NCI-H2227 (cell line): Measurements from ENCODE around the gene TMEM205.
"Not testable (repeated sequence)": the region's sequence is repeated elsewhere in the genome, so short reads cannot be mapped to it uniquely, and the experiment has no call there.

ENCODE experiments used
- DNase-seq: peaks from one replicate; lab custom pipeline; 2025; ENCODE audit not compliant: unreplicated experiment; lab: John Stamatoyannopoulos, UW

The TMEM205 gene

GRCh38 chr19:11340099-11340467 is 6.0 kb downstream of the TMEM205 start:
- DNase-seq, result not testable (repeated sequence)

- DNase-seq, result peak; percentile 90
These were observed 6.6 kb downstream of the TMEM205 start, which contains the start of gene RAB3D for GRCh38 chr19:11339254-11340098. Gene RAB3D (minus strand): TSS chr19:11339657. CDS start chr19:11337399, 2,258 bp downstream.

- DNase-seq, result no peak
These were observed 7.4 kb downstream of the TMEM205 start for GRCh38 chr19:11338569-11339253.

DNA sequence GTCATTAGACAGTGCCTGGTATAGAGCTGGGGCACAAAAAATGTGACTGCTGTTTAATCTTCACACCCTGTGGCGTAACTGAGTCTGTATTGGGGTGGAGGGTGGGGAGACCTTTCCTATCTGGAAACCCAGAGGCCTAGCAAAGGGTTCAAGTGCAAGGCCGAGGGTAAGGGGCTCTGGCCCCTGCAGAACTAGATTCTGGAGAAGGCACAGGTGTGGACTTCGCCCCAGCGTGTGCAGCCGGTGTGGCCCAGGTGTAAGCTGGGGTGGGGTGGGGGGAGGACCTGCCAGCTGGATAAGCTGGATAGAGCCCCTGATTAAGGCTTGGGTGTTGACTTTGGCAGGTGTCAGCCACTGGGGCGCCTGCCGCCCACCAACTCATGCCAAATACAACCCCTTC is 7.9 kb downstream of the TMEM205 start:
- DNase-seq, result no peak

GRCh38 chr19:11337080-11337479 is 9.0 kb downstream of the TMEM205 start:
- DNase-seq, result no peak

DNA sequence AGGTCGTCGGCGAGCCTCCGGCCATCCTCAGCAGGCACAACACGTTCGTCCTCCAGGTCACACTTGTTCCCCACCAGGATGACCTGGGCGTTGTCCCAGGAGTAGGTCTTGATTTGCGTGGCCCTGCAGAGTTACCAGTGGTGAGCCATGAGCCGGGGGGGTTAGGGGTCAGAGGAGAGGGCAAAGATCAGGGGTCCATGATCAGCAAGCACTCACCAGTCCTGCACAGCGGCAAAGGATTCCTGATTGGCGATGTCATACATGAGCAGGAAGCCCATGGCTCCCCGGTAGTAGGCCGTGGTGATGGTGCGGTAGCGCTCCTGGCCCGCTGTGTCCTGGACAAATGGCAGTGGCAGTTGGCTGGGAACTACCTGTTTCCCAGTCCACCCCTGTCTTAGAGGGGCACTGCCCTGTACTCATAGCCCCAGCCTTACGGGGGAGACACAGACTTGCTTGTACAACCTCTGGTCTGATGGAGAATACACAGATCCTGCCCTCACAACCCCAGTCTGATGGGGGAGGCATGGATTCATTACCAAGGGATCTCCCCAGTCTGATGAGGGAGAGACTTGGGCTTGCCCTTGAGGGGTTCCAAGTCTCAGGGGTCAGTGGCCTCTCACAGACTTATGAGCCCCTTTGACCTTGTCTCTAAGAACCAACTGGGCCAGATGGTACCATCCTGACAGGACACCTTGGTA is 10.5 kb downstream of the TMEM205 start:
- DNase-seq, result no peak

DNA sequence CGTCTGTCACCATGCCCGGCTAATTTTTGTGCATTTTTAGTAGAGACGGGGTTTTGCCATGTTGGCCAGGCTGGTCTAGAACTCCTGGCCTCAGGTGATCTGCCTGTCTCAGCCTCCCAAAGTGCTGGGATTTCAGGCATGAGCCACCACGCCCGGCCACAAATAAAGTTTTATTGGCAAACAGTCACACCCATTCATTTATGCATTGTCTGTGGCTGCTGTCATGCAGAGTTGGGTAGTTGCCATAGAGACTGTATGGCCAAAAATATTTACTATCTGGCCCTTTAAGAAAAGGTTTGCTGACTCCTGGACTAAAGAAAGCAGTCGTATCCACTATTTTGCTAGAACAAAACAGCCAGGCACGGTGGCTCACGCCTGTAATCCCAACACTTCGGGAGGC is 12.2 kb downstream of the TMEM205 start:
- not testable (repeated sequence) for DNase-seq

DNA sequence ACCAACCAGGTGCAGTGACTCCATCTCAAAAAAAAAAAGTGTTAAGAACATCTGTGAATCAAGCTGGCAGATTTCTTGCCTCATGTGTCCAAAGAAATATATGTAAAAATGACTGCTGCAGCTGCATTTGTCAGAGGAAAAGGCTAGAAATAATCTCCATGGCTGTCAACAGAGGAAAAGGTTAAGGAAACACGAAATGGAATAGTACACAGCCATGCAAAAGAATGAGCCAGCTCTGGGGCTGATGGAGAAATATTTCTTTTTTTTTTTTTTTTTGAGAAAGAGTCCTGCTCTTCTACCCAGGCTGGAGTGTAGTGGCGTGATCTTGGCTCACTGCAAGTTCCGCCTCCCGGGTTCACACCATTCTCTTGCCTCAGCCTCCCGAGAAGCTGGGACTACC is 13.2 kb downstream of the TMEM205 start:
- no peak for DNase-seq

DNA sequence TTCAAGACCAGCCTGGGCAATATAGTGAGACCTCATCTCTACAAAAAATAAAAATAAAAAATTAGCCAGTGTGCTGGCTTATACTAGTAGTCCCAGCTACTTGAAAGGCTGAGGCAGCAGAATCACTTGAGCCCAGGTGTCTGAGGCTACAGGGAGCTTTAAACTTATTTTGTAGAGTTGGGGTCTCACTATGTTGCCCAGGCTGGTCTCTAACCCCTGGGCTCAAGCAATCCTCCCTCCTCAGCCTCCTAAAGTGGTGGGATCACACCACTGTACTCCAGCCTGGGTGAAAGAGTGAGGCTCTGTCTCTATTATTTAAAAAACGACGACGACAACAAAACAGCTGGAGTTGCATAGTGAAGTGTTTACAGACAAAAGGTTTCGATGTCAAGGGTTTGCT is 14.6 kb downstream of the TMEM205 start:
- no peak for DNase-seq

- DNase-seq, result no peak
These were observed 15.9 kb downstream of the TMEM205 start for GRCh38 chr19:11330127-11330526.

- DNase-seq, result no peak
These were observed 20.5 kb downstream of the TMEM205 start for GRCh38 chr19:11325544-11325943.

DNA sequence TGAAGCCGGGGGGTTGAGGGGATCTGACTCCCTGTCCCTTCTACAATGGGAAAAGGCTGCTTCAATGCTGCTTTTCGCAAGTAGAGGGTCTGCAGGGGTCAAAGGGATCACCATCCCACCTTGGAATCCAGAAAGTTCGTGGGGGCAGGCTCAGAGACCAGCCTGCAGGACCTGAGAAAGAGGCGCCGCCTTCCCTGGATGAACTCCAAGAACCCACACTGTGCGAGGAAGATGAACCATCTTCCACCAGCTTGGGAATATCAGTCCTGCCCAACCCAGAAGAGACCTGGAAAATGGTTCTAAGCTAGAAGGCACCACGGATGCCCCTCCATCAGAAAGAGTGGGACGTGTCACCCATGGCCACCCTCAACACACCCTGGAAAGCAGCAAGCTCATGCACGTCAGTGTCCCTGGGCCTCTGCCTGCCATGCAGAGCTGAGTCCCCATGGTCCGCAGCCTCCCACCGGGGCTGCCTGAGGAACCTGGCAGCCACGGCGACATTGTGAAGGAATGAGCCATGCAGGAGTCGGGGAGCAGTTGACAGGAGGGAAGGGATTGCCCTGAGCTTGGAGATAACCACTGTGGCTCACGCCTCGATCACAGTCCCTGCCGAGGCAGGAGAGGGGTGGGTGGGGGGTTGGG is 21.2 kb downstream of the TMEM205 start:
- no peak for DNase-seq

GRCh38 chr19:11324079-11324661 is 21.9 kb downstream of the TMEM205 start:
- DNase-seq, result peak; percentile 27

DNA sequence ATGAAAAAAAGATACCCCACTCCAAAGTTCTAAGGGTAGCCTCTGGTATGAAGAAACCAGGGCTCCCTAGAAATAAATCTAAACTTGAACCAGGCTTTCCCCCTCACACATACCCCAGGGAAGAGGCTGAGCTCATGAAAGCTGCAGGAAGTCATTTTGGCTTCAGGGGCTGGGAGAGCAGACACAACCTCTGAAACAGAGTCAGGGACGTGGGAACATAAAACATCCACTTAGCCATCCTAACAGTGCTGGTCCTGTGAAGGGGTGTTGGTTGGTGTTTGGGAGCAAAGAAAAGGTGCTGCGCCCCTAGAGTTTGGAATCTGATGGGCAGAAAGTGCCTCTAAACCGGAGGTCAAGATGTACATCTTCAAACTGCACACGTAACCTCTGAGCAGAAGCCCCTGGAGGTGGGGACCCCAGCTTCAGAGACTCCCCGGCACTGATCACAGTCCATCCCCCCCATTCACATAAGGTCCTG is 22.4 kb downstream of the TMEM205 start:
- DNase-seq, result no peak

DNA sequence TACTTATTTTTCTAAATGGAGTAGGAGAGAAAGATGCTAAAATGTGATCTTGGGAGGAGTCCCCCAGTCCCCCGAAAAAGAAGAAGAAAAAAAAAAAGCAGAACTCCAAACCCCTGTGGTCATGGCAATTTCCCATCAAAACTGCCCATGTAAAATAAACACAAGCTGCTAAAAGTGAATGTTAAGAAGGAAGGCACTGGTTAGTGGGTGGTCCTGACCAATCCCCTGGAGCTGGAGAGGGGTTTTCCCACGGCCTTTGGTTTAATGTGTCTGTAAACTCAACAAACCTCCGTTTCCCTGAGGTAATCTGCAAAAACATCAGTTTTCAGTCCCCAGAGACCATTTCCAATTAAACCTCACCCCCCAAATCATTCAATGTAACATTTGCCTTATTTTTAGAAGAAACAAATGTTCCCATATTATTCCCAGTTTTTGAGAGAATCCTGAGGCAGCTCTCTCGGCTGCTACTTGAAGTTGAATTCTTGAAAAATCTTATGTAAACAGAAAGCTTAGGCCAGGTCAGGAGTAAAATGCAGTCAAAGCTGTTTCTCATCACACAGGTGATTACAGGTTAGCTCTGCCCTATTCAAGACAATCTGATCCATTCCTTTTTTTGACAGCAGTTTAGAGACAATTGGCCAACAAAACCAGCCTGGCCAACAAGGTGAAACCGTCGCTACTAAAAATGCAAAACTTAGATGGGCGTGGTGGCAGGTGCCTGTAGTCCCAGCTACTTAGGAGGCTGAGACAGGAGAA is 23.6 kb downstream of the TMEM205 start:
- DNase-seq, result no peak

- DNase-seq, result no peak
These were observed 24.6 kb downstream of the TMEM205 start for GRCh38 chr19:11321191-11322126.

DNA sequence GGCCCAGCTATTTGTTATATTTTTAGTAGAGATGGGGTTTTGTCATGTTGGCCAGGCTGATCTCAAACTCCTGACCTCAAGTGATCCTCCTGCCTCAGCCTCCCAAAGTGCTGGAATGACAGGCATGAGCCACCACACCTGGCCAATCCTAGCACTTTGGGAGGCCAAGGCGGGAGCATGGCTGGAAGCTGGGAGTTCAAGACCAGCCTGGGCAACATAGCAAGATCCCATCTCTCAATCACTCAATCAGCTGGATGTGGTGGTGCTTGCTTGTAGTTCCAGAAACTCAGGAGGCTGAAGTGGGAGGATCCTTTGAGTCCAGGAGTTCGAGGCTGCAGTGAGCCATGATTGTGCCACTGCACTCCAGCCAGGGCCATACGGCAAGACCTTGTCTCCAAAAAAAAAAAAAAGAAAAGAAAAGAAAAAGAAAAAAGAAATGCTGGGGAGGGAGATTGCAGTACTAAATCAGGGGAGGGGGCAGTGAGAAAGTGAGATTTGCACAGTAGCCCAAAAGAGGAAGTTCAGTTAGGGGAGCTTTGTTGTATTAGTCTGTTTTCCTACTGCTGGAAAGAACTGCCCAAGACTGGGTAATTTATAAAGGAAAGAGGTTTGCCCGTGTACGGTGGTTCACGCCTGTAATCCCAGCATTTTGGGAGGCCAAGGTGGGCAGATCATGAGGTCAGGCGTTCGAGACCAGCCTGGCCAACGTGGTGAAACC is 25.6 kb downstream of the TMEM205 start:
- not testable (repeated sequence) for DNase-seq

GRCh38 chr19:11306337-11306736 is 39.7 kb downstream of the TMEM205 start:
- DNase-seq, result no peak
